Umbilical cord (tissue), 2 donors: Measurements from ENCODE around the gene CCDC197. TPM values are rescaled to one million over a fixed set of nuclear protein-coding genes. Genes with fewer than 3 reads are reported as not detected.

Experiments
- DNase-seq: peaks from one replicate; pipeline ENCODE4 v3.0.0-alpha.2; 2015; ENCODE audit warnings: low spot score
- total RNA-seq: library from RNA; depleted of rRNA; stranded (reverse); fragments of >200 nt; gene quantifications from one replicate; pipeline ENCODE4 v1.2.3, GENCODE V29; 2014; ENCODE audit warnings: low replicate concordance; ENCODE audit not compliant: insufficient read depth

The CCDC197 gene
- total RNA-seq, 1 donor from 2014 or later: not detected

GRCh38 chr14:93977171-93977570 lies 19.9 kb upstream of the CCDC197 start:
- DNase-seq: no peak

GRCh38 chr14:93977790-93978581 lies 19.1 kb upstream of the CCDC197 start:
- no peak for DNase-seq

GRCh38 chr14:93978735-93979134 lies 18.4 kb upstream of the CCDC197 start:
- DNase-seq: no peak

GRCh38 chr14:93980456-93981201 lies 16.5 kb upstream of the CCDC197 start:
- no peak for DNase-seq

- no peak for DNase-seq
Observed at GRCh38 chr14:93981316-93982229, 15.5 kb upstream of the CCDC197 start.

GRCh38 chr14:93982230-93983007 lies 14.7 kb upstream of the CCDC197 start:
- DNase-seq: no peak

GRCh38 chr14:93984070-93984469 lies 13.0 kb upstream of the CCDC197 start:
- DNase-seq: no peak

- peak; percentile 70 for DNase-seq
Observed at GRCh38 chr14:93984987-93985410, 12.1 kb upstream of the CCDC197 start.

GRCh38 chr14:93986955-93987354 lies 10.1 kb upstream of the CCDC197 start:
- DNase-seq: no peak

GRCh38 chr14:93987376-93987775 lies 9.7 kb upstream of the CCDC197 start:
- DNase-seq: no peak

- no peak for DNase-seq
Observed at GRCh38 chr14:93987815-93988476, 9.2 kb upstream of the CCDC197 start.

GRCh38 chr14:93989939-93990338 lies 7.2 kb upstream of the CCDC197 start:
- DNase-seq: no peak

- no peak for DNase-seq
Observed at GRCh38 chr14:93991212-93991611, 5.9 kb upstream of the CCDC197 start.

- no peak for DNase-seq
Observed at GRCh38 chr14:93991649-93992048, 5.5 kb upstream of the CCDC197 start.

GRCh38 chr14:93993382-93993781 lies 3.7 kb upstream of the CCDC197 start:
- DNase-seq: no peak

- DNase-seq: peak; percentile 22
Observed at GRCh38 chr14:93994919-93995682, 2.0 kb upstream of the CCDC197 start.

GRCh38 chr14:93996130-93996695 lies 888 bp upstream of the CCDC197 start:
- no peak for DNase-seq

GRCh38 chr14:93997916-93998870 lies 1.1 kb downstream of the CCDC197 start:
- no peak for DNase-seq
